C4-2B (cell line): Measurements from ENCODE around the gene NLGN1.

Experiments
- H3K27ac ChIP-seq: fragments of 450-650 bp; 2 replicates; pipeline ENCODE4 v1.5.1; 2017
- ZFX ChIP-seq: fragments of 450-650 bp; IDR thresholded peaks from 2 replicates; pipeline ENCODE4 v1.6.1; 2017
- TF ChIP-seq, protein P1 (sequence below): fragments of 450-650 bp; conservative IDR thresholded peaks from 2 replicates; pipeline ENCODE4 v1.5.1; 2017; ENCODE audit warnings: mild to moderate bottlenecking

Gene NLGN1

DNA sequence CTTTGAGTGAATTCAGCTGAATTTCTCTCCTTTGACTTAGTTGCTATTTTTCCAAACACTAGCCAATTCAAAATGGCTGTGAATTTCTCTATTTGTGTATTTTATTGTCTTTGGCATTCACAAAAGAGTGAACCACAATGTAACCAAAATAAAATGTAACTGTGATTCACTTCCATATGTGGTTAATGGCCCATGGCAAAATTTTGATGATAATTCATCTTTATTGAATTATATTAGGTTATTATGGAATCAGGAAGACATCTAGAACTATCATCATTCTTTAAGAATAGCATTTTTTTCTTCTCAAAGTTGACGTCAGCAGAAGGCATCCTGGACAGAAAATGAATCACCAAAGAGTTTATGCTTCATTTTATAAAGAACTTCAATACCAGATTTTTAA is 756.3 kb downstream of the NLGN1 start:
- H3K27ac ChIP-seq: no peak overlapping the region
- TF ChIP-seq ZFX: no peak
- TF ChIP-seq, protein P1, sequence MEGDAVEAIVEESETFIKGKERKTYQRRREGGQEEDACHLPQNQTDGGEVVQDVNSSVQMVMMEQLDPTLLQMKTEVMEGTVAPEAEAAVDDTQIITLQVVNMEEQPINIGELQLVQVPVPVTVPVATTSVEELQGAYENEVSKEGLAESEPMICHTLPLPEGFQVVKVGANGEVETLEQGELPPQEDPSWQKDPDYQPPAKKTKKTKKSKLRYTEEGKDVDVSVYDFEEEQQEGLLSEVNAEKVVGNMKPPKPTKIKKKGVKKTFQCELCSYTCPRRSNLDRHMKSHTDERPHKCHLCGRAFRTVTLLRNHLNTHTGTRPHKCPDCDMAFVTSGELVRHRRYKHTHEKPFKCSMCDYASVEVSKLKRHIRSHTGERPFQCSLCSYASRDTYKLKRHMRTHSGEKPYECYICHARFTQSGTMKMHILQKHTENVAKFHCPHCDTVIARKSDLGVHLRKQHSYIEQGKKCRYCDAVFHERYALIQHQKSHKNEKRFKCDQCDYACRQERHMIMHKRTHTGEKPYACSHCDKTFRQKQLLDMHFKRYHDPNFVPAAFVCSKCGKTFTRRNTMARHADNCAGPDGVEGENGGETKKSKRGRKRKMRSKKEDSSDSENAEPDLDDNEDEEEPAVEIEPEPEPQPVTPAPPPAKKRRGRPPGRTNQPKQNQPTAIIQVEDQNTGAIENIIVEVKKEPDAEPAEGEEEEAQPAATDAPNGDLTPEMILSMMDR: no peak

GRCh38 chr3:174156200-174156599 is 758.7 kb downstream of the NLGN1 start:
- no peak for TF ChIP-seq ZFX

GRCh38 chr3:174158674-174159073 is 761.1 kb downstream of the NLGN1 start:
- TF ChIP-seq ZFX: no peak
- TF ChIP-seq, protein P1: no peak
- H3K27ac ChIP-seq: no peak overlapping the region

More at GRCh38 chr3:174156200-174156599, 758.7 kb downstream of the NLGN1 start:
- no peak overlapping the region for H3K27ac ChIP-seq

DNA sequence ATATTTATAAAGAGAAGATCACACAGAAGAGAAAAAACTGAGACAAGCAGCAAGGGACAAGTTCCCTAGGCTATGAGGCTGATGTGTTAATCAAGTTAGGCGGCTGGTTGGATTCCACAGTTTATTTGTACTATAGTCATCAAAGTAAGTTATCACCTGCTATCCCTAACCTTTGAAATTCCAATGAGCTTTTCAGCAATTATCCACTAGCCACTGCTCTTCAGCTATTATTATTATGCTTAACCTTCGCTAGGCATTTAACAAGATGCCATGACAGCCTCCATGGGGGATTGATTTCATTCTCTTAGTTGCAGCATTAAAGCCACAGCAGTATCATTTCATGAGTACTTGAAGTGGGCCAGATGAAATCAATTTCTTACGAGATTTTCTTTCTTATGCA is 762.1 kb downstream of the NLGN1 start:
- no peak overlapping the region for H3K27ac ChIP-seq
- TF ChIP-seq, protein P1: no peak
- no peak for TF ChIP-seq ZFX

DNA sequence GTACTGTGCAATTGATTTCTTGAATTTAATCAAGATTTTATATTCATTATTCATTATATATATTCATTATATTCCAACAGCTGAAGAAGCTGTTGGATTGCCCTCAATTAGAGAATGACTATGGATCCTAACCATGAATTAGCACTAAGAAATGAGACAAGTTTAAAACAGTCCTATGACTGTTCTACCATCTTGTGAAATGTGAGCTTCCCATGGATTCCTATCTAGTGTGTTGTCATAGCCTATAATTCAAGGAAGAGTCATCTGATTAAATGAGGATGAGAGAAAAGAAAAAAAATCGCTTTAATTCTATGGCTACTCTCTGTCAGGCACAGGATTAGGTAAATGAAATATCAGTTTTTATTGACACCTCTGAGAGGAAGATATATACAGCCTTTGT is 765.0 kb downstream of the NLGN1 start:
- H3K27ac ChIP-seq: no peak overlapping the region
- no peak for TF ChIP-seq ZFX
- TF ChIP-seq, protein P1: no peak

DNA sequence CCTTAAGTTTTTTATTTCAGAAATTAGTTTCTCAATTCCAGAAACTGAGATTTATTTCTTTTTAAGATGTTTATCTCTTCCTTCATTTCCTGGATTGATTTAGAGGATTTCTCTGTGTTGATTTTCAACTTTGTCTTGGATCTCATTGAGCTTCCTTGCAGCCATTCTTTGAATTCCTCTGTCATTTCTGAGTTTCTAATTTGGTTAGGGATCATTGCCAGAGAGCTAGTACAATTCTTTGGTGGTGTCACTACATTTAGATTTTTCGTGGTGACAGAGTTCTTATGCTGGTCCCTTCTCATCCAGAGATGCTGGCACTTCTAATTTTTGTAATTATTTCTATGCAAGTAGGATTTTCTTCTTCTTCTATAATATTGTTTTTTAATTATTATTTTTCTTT is 770.5 kb downstream of the NLGN1 start:
- TF ChIP-seq, protein P1: no peak
- TF ChIP-seq ZFX: no peak
- no peak overlapping the region for H3K27ac ChIP-seq

GRCh38 chr3:174168538-174169254 is 771.2 kb downstream of the NLGN1 start:
- no peak overlapping the region; the same call in 1 of the 2 replicates for H3K27ac ChIP-seq
- TF ChIP-seq, protein P1: no peak
- no peak for TF ChIP-seq ZFX

DNA sequence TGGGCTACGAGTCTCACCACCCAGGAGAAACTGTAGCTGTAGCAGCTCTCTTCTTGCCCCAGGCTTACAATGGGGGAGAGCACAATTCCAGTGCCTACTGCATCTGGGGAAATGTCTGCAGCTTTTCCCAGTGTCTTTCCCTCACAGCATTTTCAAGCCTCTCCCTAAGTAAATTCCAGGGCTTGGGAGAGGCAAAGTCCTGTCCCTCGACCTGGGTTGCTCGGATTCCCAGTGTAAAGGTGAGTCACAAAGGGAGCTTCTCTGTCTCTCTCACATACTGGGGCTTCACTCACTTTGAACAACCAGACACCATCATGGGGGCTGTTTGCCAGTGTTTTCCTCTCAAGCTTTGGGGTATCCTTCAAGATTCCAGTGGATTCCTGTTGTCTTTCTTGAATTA is 772.2 kb downstream of the NLGN1 start:
- no peak overlapping the region; the same call in 1 of the 2 replicates for H3K27ac ChIP-seq
- no peak for TF ChIP-seq ZFX
- TF ChIP-seq, protein P1: no peak
